HL-60 (cell line): ENCODE data around the gene RPS24.
"Not testable (repeated sequence)": the region's sequence is repeated elsewhere in the genome, so short reads cannot be mapped to it uniquely, and the experiment has no call there.

ENCODE experiments used
- DNase-seq, 2 experiments: peaks; one replicate each; pipeline ENCODE4 v3.0.0-alpha.2; 2010 to 2020; ENCODE audit warnings: low read depth in 1 of 2, low spot score in 1 of 2
- H3K27ac ChIP-seq: fragments of 250-450 bp; sonication (Bioruptor Pico); replicated peaks from 2 replicates; pipeline ENCODE4 v1.5.1; 2020; ENCODE audit warnings: mild to moderate bottlenecking, moderate library complexity
- H3K27me3 ChIP-seq: fragments of 250-450 bp; sonication (Bioruptor Pico); 2 replicates; pipeline ENCODE4 v1.5.1; 2021; ENCODE audit warnings: mild to moderate bottlenecking, moderate library complexity; ENCODE audit not compliant: insufficient read depth, poor library complexity, severe bottlenecking
- H3K4me3 ChIP-seq: replicated peaks from 2 replicates; pipeline ENCODE4 v1.5.1; 2011; ENCODE audit warnings: mild to moderate bottlenecking, control low read depth, low read length; ENCODE audit not compliant: insufficient read depth
- GABPA ChIP-seq: IDR thresholded peaks from 2 replicates; pipeline ENCODE4 v1.6.1; 2012; ENCODE audit warnings: low read depth
- POLR2AphosphoS5 ChIP-seq: IDR thresholded peaks from 2 replicates; pipeline ENCODE4 v1.6.1; 2012; ENCODE audit warnings: low read depth
- SPI1 ChIP-seq: IDR thresholded peaks from 2 replicates; pipeline ENCODE4 v1.6.1; 2012; ENCODE audit warnings: low read depth, mild to moderate bottlenecking, borderline replicate concordance
- TF ChIP-seq, protein P1 (sequence below): IDR thresholded peaks from 2 replicates; pipeline ENCODE4 v1.6.1; 2012; ENCODE audit warnings: low read depth; ENCODE audit not compliant: insufficient replicate concordance
- TF ChIP-seq, protein P2 (sequence below): IDR thresholded peaks from one replicate; pipeline ENCODE4 v1.5.1; 2011; ENCODE audit warnings: low read length, control low read depth, inconsistent platforms; ENCODE audit not compliant: insufficient read depth

RPS24 gene

DNA sequence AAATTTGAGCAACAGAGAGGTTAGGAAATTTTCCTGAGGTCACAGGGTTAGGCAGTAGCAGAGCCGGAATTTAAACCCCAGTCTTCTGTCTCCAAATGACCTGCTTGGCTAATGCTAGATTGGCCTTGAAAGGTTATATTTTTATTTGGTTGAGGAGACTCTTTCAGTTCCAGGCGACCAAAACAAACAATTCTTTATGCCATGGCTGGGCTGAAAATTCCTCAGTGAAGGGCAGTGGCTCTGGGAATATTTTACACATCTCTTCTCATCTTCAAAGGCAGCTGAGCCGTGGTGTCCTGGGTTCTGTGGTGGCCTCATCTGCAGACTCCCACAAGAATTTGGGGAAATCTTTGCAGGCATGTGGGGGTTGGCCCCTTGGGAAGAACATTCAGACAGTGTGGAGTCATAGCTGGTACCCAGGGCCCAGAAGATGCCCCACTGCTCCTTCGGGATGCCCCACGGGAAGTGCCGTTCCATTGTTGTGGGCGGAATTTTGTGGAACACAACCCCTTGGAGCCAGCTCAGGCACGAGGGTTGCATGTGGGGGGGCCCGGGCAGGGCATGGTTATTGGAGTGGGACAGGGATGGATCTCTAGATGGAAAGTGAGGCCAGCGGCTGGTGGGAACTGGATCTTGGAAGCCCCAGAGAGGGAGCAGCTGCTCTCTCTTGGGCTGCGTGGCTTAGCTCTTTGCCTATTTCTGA, 33.2 kb downstream of the RPS24 start:
- no peaks in the 10 kb centered on the region for H3K27me3 ChIP-seq
- H3K4me3 ChIP-seq, result no peak overlapping the region
- TF ChIP-seq, protein P1, sequence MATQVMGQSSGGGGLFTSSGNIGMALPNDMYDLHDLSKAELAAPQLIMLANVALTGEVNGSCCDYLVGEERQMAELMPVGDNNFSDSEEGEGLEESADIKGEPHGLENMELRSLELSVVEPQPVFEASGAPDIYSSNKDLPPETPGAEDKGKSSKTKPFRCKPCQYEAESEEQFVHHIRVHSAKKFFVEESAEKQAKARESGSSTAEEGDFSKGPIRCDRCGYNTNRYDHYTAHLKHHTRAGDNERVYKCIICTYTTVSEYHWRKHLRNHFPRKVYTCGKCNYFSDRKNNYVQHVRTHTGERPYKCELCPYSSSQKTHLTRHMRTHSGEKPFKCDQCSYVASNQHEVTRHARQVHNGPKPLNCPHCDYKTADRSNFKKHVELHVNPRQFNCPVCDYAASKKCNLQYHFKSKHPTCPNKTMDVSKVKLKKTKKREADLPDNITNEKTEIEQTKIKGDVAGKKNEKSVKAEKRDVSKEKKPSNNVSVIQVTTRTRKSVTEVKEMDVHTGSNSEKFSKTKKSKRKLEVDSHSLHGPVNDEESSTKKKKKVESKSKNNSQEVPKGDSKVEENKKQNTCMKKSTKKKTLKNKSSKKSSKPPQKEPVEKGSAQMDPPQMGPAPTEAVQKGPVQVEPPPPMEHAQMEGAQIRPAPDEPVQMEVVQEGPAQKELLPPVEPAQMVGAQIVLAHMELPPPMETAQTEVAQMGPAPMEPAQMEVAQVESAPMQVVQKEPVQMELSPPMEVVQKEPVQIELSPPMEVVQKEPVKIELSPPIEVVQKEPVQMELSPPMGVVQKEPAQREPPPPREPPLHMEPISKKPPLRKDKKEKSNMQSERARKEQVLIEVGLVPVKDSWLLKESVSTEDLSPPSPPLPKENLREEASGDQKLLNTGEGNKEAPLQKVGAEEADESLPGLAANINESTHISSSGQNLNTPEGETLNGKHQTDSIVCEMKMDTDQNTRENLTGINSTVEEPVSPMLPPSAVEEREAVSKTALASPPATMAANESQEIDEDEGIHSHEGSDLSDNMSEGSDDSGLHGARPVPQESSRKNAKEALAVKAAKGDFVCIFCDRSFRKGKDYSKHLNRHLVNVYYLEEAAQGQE, result no peak
- TF ChIP-seq, protein P2, sequence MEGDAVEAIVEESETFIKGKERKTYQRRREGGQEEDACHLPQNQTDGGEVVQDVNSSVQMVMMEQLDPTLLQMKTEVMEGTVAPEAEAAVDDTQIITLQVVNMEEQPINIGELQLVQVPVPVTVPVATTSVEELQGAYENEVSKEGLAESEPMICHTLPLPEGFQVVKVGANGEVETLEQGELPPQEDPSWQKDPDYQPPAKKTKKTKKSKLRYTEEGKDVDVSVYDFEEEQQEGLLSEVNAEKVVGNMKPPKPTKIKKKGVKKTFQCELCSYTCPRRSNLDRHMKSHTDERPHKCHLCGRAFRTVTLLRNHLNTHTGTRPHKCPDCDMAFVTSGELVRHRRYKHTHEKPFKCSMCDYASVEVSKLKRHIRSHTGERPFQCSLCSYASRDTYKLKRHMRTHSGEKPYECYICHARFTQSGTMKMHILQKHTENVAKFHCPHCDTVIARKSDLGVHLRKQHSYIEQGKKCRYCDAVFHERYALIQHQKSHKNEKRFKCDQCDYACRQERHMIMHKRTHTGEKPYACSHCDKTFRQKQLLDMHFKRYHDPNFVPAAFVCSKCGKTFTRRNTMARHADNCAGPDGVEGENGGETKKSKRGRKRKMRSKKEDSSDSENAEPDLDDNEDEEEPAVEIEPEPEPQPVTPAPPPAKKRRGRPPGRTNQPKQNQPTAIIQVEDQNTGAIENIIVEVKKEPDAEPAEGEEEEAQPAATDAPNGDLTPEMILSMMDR, result no peak
- TF ChIP-seq GABPA, result no peak
- TF ChIP-seq SPI1, result no peak
- TF ChIP-seq POLR2AphosphoS5, result no peak
- no peak for DNase-seq
- no peak overlapping the region for H3K27ac ChIP-seq

DNA sequence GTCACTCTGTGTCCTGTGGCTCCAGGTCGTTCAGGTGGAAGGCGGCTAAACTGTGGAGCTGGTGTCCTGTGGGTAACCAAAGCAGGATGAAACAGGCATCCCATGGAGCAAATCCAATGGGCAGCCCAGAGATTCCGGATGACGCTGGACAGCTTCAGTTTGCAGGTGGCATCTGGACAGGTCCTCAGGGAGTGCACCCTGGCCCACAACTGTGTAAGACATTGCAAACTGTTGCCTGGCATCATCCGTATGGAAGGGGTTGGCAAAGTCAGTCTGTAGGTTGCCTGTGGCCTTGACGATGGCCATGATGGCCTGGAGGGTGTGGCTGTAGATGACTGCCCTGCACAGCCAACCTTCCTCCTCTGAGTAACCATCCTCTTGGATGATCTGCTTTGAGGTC, 35.5 kb downstream of the RPS24 start:
- H3K27ac ChIP-seq, result no peak overlapping the region
- H3K4me3 ChIP-seq, result no peak overlapping the region
- DNase-seq, result no peak
- TF ChIP-seq, protein P2, result no peak
- TF ChIP-seq POLR2AphosphoS5, result no peak
- TF ChIP-seq GABPA, result no peak
- TF ChIP-seq SPI1, result no peak
- TF ChIP-seq, protein P1, result no peak
- H3K27me3 ChIP-seq, result no peaks in the 10 kb centered on the region

DNA sequence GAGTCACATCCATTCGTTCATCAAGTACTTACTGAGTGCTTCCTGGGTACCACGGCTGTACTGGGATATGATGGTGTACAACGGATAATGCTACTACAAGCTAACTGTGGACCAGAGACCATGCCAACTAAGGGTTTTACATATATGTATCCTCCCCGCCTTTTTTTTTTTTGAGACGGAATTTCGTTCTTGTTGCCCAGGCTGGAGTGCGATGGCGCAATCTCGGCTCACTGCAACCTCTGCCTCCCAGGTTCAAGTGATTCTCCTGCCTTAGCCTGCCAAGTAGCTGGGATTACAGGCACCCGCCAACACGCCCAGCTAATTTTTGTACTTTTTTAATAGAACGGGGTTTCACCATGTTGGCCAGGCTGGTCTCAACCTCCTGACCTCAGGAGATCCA, 36.4 kb downstream of the RPS24 start:
- H3K27ac ChIP-seq, H3K4me3 ChIP-seq, DNase-seq: not testable (repeated sequence)

DNA sequence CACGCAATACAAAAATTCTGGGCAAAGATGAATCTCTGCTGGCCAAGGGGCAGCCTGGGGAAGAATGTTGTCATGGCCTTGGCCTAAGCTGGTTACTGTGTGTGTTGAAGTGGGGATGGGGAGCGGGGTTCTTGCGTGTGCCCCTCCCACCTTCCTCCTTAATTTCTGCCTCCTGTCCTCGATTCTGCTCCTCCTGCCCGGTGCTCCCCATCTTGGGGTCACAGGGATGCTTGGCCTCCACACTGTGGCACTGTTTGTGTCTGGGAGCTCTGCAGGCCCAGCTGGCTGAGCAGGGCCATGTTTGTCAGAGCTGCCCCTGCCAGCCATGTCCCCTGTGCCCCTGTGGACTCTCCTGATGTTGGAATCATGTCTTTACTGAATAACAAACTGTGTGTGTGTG, 37.1 kb downstream of the RPS24 start:
- Histone ChIP-seq H3K27me3 (no peaks in the 10 kb centered on the region), H3K27ac (no peak overlapping the region), H3K4me3 (no peak overlapping the region)
- TF ChIP-seq GABPA, result no peak
- TF ChIP-seq, protein P2, result no peak
- TF ChIP-seq SPI1, result no peak
- no peak for TF ChIP-seq POLR2AphosphoS5
- TF ChIP-seq, protein P1, result no peak
- DNase-seq, result no peak

More for the DNA sequence above, 36.4 kb downstream of the RPS24 start:
- not testable (repeated sequence) for H3K27me3 ChIP-seq
